Chondrocyte (in vitro differentiated cells): ENCODE measurements around the gene POLA1. TPM values are rescaled to one million over a fixed set of nuclear protein-coding genes. Genes with fewer than 3 reads are reported as not detected.

Source experiments
- DNase-seq: peaks from one replicate; pipeline ENCODE4 v3.0.0; 2021; ENCODE audit warnings: mixed read lengths, low spot score
- H3K27ac Mint-ChIP-seq: one replicate; pipeline ENCODE4 v1.8.0; 2021; ENCODE audit warnings: mild to moderate bottlenecking, moderate library complexity, mixed read lengths; ENCODE audit not compliant: unreplicated experiment
- H3K27me3 Mint-ChIP-seq: 2 replicates; pipeline ENCODE4 v1.8.0; 2021; ENCODE audit warnings: low read depth, mixed read lengths
- H3K36me3 Mint-ChIP-seq: 2 replicates; pipeline ENCODE4 v1.8.0; 2021; ENCODE audit warnings: low read depth, mixed read lengths
- H3K4me1 Mint-ChIP-seq: 2 replicates; pipeline ENCODE4 v1.8.0; 2021; ENCODE audit warnings: low read depth, mild to moderate bottlenecking, mixed read lengths
- H3K4me3 Mint-ChIP-seq: one replicate; pipeline ENCODE4 v1.8.0; 2021; ENCODE audit warnings: mild to moderate bottlenecking, moderate library complexity, mixed read lengths; ENCODE audit not compliant: unreplicated experiment
- H3K9me3 Mint-ChIP-seq: 2 replicates; pipeline ENCODE4 v1.8.0; 2021; ENCODE audit warnings: low read depth, mixed read lengths
- total RNA-seq: library from RNA; stranded (reverse); gene quantifications from 3 replicates; pipeline ENCODE4 v1.2.1, GENCODE V29; 2021
- TF ChIP-seq, protein P1 (sequence below): fragments of 200-600 bp; sonication (generic); IDR thresholded peaks from 2 replicates; pipeline ENCODE4 v1.5.0; 2021; ENCODE audit warnings: antibody characterized with exemption, mild to moderate bottlenecking, moderate library complexity

The POLA1 gene
- total RNA-seq, 1 donor from 2014 or later = 10.8 TPM

DNA sequence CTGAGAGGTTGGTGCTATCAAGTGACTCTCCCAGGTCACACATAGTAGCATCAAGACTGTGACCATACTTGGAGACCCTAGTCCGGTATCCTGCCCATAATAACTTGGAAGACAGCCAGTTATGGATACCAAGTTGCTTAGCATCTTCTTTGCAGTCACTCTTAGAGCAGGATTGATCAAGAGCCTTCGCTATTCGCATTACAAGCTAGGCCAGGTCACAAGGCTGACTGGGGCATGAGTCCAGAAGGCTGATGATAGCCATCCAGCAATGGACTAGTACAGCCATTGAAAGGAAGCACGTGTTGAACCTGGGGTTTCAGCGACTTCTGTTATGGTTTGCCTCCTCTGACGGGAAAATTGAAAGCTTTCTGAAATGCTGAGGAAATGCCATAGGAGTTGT, 157.6 kb downstream of the POLA1 start:
- peaks cover 8% of the 10 kb centered on the region for H3K4me1 Mint-ChIP-seq
- no peak for DNase-seq
- TF ChIP-seq, protein P1, sequence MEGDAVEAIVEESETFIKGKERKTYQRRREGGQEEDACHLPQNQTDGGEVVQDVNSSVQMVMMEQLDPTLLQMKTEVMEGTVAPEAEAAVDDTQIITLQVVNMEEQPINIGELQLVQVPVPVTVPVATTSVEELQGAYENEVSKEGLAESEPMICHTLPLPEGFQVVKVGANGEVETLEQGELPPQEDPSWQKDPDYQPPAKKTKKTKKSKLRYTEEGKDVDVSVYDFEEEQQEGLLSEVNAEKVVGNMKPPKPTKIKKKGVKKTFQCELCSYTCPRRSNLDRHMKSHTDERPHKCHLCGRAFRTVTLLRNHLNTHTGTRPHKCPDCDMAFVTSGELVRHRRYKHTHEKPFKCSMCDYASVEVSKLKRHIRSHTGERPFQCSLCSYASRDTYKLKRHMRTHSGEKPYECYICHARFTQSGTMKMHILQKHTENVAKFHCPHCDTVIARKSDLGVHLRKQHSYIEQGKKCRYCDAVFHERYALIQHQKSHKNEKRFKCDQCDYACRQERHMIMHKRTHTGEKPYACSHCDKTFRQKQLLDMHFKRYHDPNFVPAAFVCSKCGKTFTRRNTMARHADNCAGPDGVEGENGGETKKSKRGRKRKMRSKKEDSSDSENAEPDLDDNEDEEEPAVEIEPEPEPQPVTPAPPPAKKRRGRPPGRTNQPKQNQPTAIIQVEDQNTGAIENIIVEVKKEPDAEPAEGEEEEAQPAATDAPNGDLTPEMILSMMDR = no peak
- H3K4me3 Mint-ChIP-seq = no peak overlapping the region
- peaks cover 4% of the 10 kb centered on the region for H3K36me3 Mint-ChIP-seq
- no peaks in the 10 kb centered on the region for H3K9me3 Mint-ChIP-seq
- no peak overlapping the region for H3K27ac Mint-ChIP-seq
- H3K27me3 Mint-ChIP-seq = no peaks in the 10 kb centered on the region

DNA sequence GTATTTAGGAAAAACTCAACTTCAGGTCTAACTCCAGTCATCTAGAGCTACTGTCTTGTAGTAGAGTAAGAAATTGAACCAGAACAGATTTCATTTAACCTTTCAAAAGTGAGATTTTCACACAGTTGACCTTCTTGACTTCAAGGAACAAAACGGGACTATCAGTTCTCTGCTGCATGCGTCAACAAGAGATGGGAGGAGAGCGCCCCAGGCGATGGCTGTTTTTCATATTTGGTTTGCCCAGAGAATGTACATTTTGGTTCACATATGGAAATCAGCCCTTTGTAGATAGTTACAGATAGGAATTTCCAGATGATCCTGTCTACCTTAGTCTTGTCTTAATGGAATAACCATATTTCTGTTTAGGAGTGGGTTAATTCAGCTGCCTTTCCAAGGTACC, 158.1 kb downstream of the POLA1 start:
- no peak overlapping the region for H3K27ac Mint-ChIP-seq
- peaks cover 4% of the 10 kb centered on the region for H3K36me3 Mint-ChIP-seq
- DNase-seq = no peak
- TF ChIP-seq, protein P1 = no peak
- no peaks in the 10 kb centered on the region for H3K9me3 Mint-ChIP-seq
- peaks cover 3% of the 10 kb centered on the region for H3K4me1 Mint-ChIP-seq
- no peaks in the 10 kb centered on the region for H3K27me3 Mint-ChIP-seq
- H3K4me3 Mint-ChIP-seq = no peak overlapping the region

DNA sequence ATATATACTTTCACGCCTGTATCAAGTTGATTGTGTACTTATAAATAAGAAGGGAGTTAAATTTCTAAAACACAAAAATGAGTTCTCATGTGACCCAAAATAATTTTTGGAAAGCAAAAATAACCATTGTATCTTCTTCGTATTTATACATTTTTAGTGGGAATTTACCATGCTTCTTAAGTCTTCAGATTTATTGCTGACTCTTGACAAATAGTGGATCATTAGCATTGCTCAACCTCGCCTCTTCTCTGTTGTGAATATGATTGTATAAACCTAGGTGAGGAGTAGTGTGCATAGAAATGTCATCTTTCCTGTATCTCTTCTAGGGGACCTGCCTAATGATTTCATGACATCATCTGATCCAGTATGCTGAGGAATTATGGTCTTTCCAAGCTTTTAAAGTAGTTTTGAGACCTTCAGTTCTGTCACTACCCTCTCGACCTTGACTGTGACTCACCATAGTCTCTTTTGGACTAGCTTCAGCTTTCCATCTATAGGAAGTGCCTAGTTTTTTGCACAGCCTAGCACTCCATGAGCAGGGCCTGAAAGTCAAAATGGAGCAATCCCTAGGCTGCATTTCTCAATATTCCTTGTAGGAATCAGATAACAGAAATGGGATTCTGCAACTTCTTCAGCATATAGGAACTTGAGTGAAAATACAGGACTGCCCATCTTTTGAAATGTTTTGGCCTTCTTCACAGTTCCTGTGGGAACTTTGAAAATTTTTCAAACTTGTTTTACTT, 164.5 kb downstream of the POLA1 start:
- no peak for DNase-seq

DNA sequence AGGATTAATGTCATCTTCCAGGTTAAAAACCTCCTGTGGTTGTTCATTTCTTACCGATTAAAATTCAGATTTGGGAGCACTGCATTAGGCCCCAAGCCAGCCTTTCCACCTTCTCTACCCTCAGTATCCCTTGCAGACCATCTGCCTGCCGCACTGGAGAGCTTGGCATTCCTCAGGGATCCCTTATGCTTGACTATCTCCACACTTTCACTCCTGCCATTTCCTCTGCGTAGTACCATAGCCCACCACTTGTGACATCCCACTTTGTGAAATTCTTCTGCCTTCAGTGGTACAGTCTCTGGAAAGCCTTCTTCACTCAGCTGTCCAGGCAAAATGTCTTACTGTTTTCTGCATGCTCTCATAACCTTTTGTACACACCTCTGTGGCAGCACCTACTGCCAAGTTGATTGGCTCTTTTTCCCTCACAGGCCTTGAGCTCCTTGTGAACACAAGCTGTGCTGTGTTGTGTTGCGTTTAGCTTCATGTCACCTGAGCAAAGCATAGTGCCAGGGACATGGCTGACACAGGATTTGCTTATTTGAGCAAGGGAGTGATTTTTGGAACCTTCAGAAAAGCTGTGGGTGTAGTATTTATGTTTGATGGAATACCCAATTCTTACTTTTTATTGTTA, 165.6 kb downstream of the POLA1 start:
- DNase-seq = no peak
- Mint-ChIP-seq H3K4me3 (no peak overlapping the region), H3K27me3 (no peaks in the 10 kb centered on the region), H3K9me3 (peaks cover 2% of the 10 kb centered on the region), H3K27ac (no peak overlapping the region), H3K36me3 (no peaks in the 10 kb centered on the region), H3K4me1 (peaks cover 34% of the 10 kb centered on the region)
- TF ChIP-seq, protein P1 = no peak

More for the DNA sequence above, 164.5 kb downstream of the POLA1 start:
- peaks cover 2% of the 10 kb centered on the region for H3K9me3 Mint-ChIP-seq
- no peaks in the 10 kb centered on the region for H3K27me3 Mint-ChIP-seq
- no peak overlapping the region for H3K27ac Mint-ChIP-seq
- H3K4me3 Mint-ChIP-seq = no peak overlapping the region
- TF ChIP-seq, protein P1 = no peak
- peaks cover 28% of the 10 kb centered on the region for H3K4me1 Mint-ChIP-seq
- H3K36me3 Mint-ChIP-seq = no peaks in the 10 kb centered on the region

DNA sequence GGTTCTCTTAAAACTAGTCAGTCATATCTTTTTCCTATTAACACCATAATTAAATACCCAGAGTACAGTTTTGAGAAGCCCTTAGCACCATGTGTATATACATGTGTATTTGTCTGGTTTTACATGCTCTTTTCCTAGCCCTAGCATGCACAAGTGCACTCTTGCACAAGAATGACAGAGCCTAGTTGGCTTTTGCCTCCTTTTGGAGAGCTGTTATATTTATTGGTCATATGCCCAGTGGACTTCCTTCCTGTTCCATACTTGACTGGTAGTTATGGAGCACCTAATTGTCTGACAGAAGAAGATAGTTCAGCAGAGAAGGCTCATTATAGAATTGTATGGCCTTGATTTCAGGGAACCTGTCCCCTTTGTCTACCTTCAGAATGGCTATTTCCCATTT, 166.4 kb downstream of the POLA1 start:
- Mint-ChIP-seq H3K4me1 (peaks cover 34% of the 10 kb centered on the region), H3K36me3 (no peaks in the 10 kb centered on the region), H3K4me3 (no peak overlapping the region), H3K27ac (no peak overlapping the region), H3K9me3 (peaks cover 2% of the 10 kb centered on the region), H3K27me3 (no peaks in the 10 kb centered on the region)
- TF ChIP-seq, protein P1 = no peak
- DNase-seq = no peak
